RWPE1 (cell line): ENCODE results near the gene YPEL5.

ENCODE experiments used
- CTCF ChIA-PET: fragments of 350-600 bp; sonication (Branson Sonifier 250); formaldehyde crosslinking; extraction: SDS; loops from one replicate; lab custom pipeline; 2021; lab: Yijun Ruan, JAX
- POLR2A ChIA-PET: fragments of 400-600 bp; formaldehyde crosslinking; extraction: SDS; loops from one replicate; lab custom pipeline; 2020; ENCODE audit warnings: antibody characterized with exemption; ENCODE audit not compliant: low non-redundant PET; lab: Yijun Ruan, JAX
- DNase-seq: peaks from one replicate; pipeline ENCODE4 v3.0.0; 2012; ENCODE audit warnings: low spot score
- H3K27ac ChIP-seq: fragments of 450-650 bp; 2 replicates; pipeline ENCODE4 v1.5.1; 2017
- CTCF ChIP-seq: fragments of 450-650 bp; conservative IDR thresholded peaks from 2 replicates; pipeline ENCODE4 v1.5.1; 2017; ENCODE audit warnings: low read depth, mild to moderate bottlenecking

YPEL5 gene

DNA sequence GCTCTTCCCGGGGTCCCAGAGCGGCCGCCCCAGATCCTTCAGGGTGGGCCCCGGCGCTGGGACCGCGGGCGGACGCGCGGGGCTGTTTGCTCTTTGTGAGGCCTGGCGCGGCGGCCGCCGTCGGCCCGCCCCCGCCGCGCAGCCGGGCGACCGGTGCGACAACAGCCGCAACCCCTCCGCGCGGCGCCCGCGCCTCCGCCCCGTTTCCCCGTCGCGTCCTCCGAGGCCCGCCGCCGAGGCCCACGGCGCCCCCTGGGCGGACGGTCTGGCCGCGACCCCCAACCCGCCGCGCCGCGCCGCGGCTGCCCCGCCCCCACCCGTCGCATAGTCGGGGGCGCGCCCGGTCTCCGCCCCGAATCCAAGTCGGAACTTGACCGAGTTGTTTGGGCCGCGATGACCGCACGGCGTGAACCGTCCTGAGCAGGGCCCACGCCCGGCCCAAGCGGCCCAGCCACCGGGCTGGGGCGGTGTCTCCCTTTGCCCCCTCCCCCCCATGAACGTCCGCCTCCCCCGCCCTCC is 448 bp downstream of the YPEL5 start:
- ChIA-PET POLR2A (no interaction called here), CTCF (no interaction called here)
- no peak for DNase-seq
- H3K27ac ChIP-seq = peak overlapping the region; percentile 88
- no peak for TF ChIP-seq CTCF

GRCh38 chr2:30147715-30148610 is 1.2 kb downstream of the YPEL5 start:
- CTCF ChIA-PET = interaction anchor here (0.6 to 0.7 kb wide), 4 partner anchors 14 to 514 kb away, joined by 3 to 7 read pairs (median 4); no protein-coding TSS in a partner anchor
- POLR2A ChIA-PET = no interaction called here
- DNase-seq = peak; percentile 86
- TF ChIP-seq CTCF = peak; percentile 74
- H3K27ac ChIP-seq = peak overlapping the region; percentile 88

DNA sequence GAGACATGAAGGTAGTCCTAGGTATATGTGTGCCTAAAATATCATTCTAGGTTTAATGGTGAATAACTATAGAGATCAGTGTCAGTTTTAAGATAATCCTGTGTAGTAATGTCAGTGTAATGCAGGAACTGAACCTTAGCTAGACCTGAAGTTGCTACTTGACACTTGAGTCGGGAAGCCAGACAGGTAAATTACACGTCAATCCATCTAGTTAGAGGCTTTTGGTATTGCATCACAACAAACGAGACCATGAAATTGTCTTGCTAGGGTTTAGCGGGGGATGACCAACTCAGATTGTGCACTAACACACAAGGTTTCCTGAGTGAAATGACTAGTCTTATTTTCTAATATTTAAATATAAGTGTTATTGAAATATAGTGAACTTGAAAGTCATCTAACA is 2.0 kb downstream of the YPEL5 start:
- CTCF ChIA-PET = interaction anchor here (0.7 kb wide), 1 partner anchor 123 kb away, joined by 5 read pairs; no protein-coding TSS in a partner anchor

DNA sequence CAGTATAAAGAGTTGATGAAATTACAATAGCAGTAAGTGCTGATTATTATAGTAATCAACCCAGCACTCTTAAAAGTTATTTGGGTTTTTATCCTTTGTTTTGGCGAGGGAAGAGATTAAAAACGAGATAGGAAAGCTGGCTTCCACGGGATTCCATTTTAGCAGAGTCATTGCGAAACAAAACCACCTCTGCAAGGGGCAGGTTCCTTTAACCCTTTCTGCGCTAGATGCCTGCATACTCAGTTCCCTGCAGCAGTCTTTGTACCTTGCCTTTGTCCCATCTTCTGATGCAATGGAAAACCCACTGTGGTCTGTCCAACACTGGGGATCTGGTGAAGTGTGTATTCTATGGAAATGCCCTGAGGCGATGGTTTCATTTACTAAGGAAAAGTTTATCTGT is 2.7 kb downstream of the YPEL5 start:
- ChIA-PET POLR2A (interaction anchor here (0.6 kb wide), 1 partner anchor 712 kb away, joined by 3 read pairs; no protein-coding TSS in a partner anchor), CTCF (no interaction called here)
- no peak overlapping the region for H3K27ac ChIP-seq
- no peak for TF ChIP-seq CTCF
- no peak for DNase-seq

More for the DNA sequence above, 2.0 kb downstream of the YPEL5 start:
- no peak for TF ChIP-seq CTCF
- DNase-seq = no peak
- no peak overlapping the region for H3K27ac ChIP-seq
- POLR2A ChIA-PET = no interaction called here

GRCh38 chr2:30149976-30150375 is 3.2 kb downstream of the YPEL5 start:
- ChIA-PET POLR2A (no interaction called here), CTCF (no interaction called here)
- no peak for DNase-seq
- no peak for TF ChIP-seq CTCF
- H3K27ac ChIP-seq = no peak overlapping the region

DNA sequence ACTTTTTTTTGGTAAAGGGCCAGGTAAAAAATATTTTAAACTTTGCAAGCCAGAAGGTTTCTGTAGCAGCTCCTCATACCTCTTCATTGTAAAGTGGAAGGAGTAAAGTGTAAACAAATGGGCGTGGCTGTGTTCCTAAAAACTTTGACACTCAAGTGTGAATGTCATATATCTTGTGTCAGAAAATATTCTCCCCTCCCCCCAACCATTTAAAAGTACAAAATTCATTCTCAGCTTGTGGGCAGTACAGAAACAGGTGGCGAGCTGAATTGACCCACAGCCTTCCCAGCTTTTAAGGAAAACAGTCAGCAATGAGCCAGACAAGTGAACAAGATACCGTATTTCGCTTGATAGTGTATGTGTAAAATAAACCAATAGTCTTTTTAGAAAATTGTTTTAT is 4.0 kb downstream of the YPEL5 start:
- DNase-seq = no peak
- CTCF ChIA-PET = interaction anchor here (0.6 kb wide), 1 partner anchor 390 kb away, joined by 4 read pairs; no protein-coding TSS in a partner anchor
- POLR2A ChIA-PET = no interaction called here
- no peak for TF ChIP-seq CTCF
- no peak overlapping the region for H3K27ac ChIP-seq
